Measurements from ENCODE around the gene POLR1H. TPM values are rescaled to one million over a fixed set of nuclear protein-coding genes. Genes with fewer than 3 reads are reported as not detected.

POLR1H gene
- total RNA-seq, 1 experiment from 2014 or later: 33.3 TPM

DNA sequence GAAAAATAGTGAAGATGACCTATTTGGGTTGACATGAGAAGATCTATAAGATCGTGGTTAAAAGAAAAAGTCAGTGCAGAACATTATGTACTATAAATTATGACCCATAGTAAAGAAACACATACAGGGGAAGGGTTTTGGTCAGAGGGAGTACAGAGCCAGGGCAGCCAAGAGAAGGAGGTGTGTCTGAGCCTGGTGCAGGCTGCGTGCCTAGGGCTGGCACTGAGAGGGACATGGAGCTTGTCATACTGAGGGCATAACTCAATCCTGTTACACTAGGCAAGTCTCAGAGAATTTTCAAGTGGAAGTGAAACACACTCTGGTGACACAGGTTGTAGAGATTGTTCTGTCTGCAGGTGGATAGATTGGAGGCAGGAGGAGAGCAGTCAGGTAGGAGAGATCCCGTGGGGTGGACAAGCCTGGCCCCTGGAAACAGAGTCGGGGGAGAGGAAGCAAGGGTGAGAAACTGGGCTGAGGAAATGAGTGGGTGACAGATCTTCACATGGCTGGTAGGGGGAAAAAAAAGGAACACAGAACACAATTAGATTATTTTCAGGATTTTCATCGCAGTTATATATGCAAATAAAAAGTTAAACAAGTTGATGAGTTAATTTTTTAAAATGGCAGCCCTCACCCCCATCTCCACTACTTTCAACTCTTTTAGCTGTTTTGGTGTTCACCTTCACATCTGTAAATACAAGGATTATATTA is 33.0 kb downstream of the POLR1H start:
- Histone ChIP-seq H3F3A (ENCODE audit: insufficient read depth, low read depth) (peaks cover 40% of the 10 kb centered on the region), H3K36me3 (ENCODE audit: low read depth) (no peaks in the 10 kb centered on the region), H3K27me3 (ENCODE audit: insufficient read depth, low read depth) (no peaks in the 10 kb centered on the region), H3K27ac (peak overlapping the region; percentile 93), H3K79me2 (ENCODE audit: low read depth) (no peaks in the 10 kb centered on the region), H4K20me1 (ENCODE audit: insufficient read depth) (no peaks in the 10 kb centered on the region), H3K4me1 (replicated peaks; ENCODE audit: insufficient read depth) (peaks cover 70% of the 10 kb centered on the region), H3K4me2 (no peak overlapping the region), H3K4me3 (no peak overlapping the region), H2AFZ (no peak overlapping the region), H3K9me3 (ENCODE audit: insufficient read depth, low read depth) (no peaks in the 10 kb centered on the region), H3K9me2 (ENCODE audit: insufficient read depth) (no peaks in the 10 kb centered on the region)
- ChIA-PET POLR2A (ENCODE audit: unreplicated experiment) (interaction anchor here (0.6 kb wide), 2 partner anchors 37 to 1434 kb away, joined by 3 read pairs; no protein-coding TSS in a partner anchor), CTCF (no interaction called here)
- intact Hi-C loops (cut with micrococcal nuclease; ENCODE audit: unreplicated experiment): no loop called here
- TF ChIP-seq EZH2 (IDR thresholded peaks at IDR 0.05; ENCODE audit: low read depth): no peak
- TF ChIP-seq, protein P1, sequence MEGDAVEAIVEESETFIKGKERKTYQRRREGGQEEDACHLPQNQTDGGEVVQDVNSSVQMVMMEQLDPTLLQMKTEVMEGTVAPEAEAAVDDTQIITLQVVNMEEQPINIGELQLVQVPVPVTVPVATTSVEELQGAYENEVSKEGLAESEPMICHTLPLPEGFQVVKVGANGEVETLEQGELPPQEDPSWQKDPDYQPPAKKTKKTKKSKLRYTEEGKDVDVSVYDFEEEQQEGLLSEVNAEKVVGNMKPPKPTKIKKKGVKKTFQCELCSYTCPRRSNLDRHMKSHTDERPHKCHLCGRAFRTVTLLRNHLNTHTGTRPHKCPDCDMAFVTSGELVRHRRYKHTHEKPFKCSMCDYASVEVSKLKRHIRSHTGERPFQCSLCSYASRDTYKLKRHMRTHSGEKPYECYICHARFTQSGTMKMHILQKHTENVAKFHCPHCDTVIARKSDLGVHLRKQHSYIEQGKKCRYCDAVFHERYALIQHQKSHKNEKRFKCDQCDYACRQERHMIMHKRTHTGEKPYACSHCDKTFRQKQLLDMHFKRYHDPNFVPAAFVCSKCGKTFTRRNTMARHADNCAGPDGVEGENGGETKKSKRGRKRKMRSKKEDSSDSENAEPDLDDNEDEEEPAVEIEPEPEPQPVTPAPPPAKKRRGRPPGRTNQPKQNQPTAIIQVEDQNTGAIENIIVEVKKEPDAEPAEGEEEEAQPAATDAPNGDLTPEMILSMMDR (conservative IDR thresholded peaks at IDR 0.05): no peak
- DNase-seq: no peak
- no TSS peak for BruUV-seq (replicated peaks)

DNA sequence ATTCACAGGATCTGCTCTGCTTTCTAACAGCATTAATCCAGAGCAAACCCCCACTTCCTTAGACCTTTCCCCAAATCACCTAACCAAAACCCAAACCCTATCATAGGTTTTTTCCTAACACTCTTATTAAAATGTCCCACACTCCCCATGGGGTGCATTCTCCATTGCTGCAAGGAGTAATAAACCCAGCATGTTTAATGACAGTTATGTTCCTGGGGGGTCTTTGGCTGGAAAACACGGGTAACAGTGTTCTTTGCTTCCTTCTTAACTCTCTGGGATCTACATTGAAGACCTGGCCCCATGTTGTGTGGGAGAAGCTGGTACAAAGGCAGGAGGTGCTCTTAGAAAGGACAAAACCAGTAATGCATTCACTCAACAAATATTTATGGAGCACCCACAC is 35.8 kb downstream of the POLR1H start:
- no TSS peak for BruUV-seq (replicated peaks)
- no peak overlapping the region for H3K4me3 ChIP-seq
- no peaks in the 10 kb centered on the region for H3K27me3 ChIP-seq (ENCODE audit: insufficient read depth, low read depth)
- no peaks in the 10 kb centered on the region for H3K79me2 ChIP-seq (ENCODE audit: low read depth)
- TF ChIP-seq EZH2 (IDR thresholded peaks at IDR 0.05; ENCODE audit: low read depth): no peak
- TF ChIP-seq, protein P1 (conservative IDR thresholded peaks at IDR 0.05): no peak
- intact Hi-C loops (cut with micrococcal nuclease; ENCODE audit: unreplicated experiment): no loop called here
- H3K27ac ChIP-seq: peak overlapping the region; percentile 93
- no peaks in the 10 kb centered on the region for H4K20me1 ChIP-seq (ENCODE audit: insufficient read depth)
- no peak for DNase-seq
- POLR2A ChIA-PET (ENCODE audit: unreplicated experiment): interaction anchor here (0.6 kb wide), 1 partner anchor 18 kb away, joined by 4 read pairs; no protein-coding TSS in a partner anchor
- H2AFZ ChIP-seq: no peak overlapping the region
- peaks cover 50% of the 10 kb centered on the region for H3F3A ChIP-seq (ENCODE audit: insufficient read depth, low read depth)
- no peaks in the 10 kb centered on the region for H3K9me2 ChIP-seq (ENCODE audit: insufficient read depth)
- no peaks in the 10 kb centered on the region for H3K36me3 ChIP-seq (ENCODE audit: low read depth)
- peaks cover 83% of the 10 kb centered on the region for H3K4me1 ChIP-seq (replicated peaks; ENCODE audit: insufficient read depth)
- CTCF ChIA-PET: no interaction called here
- H3K4me2 ChIP-seq: peak overlapping the region; percentile 62
- no peaks in the 10 kb centered on the region for H3K9me3 ChIP-seq (ENCODE audit: insufficient read depth, low read depth)

DNA sequence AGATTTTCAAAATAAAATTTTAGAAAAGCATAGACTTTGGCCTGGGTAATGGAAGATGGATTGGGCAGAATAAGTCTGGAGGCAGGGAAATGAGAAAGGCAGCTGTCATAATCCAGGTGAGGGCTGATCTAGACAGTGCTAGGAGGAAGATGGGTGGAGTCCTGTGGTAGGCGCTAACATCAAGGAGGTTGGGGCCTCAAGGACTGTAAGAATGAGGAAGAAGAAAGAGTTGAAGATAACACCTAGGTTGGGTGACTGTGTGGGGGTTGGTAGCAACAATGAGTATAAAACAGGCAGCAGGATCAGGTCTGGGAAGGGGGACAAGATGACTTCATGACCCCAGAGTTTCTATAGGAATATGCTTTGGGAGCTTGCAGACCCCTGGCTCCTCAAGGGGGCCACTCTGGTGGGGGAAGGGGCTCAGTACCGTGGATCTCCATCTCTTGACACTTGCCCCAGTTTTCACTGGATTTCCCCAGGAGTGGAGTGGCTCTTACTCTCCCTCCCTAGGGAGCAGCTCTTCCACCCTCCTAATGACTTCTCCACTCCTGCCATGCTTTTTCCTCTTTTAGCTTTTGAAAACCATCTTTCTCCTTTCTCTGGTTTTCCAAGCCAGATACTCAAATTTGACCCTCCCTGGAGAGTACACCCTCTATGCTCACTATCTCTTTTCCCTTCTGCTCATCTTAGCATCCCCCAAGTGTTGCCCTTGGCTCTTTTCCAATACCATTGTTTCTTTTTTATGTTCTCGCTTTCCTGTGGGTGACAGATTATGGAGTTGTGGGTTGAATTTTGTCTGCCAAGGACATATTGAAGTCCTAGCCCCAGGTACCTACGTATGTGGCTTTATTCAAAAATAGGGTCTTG is 37.1 kb downstream of the POLR1H start:
- BruUV-seq (replicated peaks): no TSS peak
- no peak overlapping the region for H2AFZ ChIP-seq
- peaks cover 47% of the 10 kb centered on the region for H3F3A ChIP-seq (ENCODE audit: insufficient read depth, low read depth)
- H3K4me2 ChIP-seq: peak overlapping the region; percentile 50
- DNase-seq: peak; percentile 46 to 79
- intact Hi-C loops (cut with micrococcal nuclease; ENCODE audit: unreplicated experiment): no loop called here
- POLR2A ChIA-PET (ENCODE audit: unreplicated experiment): no interaction called here
- no peak overlapping the region for H3K27ac ChIP-seq
- no peaks in the 10 kb centered on the region for H3K9me2 ChIP-seq (ENCODE audit: insufficient read depth)
- H3K27me3 ChIP-seq (ENCODE audit: insufficient read depth, low read depth): no peaks in the 10 kb centered on the region
- H3K4me1 ChIP-seq (replicated peaks; ENCODE audit: insufficient read depth): peaks cover 82% of the 10 kb centered on the region
- TF ChIP-seq, protein P1 (conservative IDR thresholded peaks at IDR 0.05): no peak
- no peak for TF ChIP-seq EZH2 (IDR thresholded peaks at IDR 0.05; ENCODE audit: low read depth)
- CTCF ChIA-PET: no interaction called here
- H3K79me2 ChIP-seq (ENCODE audit: low read depth): no peaks in the 10 kb centered on the region
- no peaks in the 10 kb centered on the region for H4K20me1 ChIP-seq (ENCODE audit: insufficient read depth)
- H3K36me3 ChIP-seq (ENCODE audit: low read depth): no peaks in the 10 kb centered on the region
- H3K9me3 ChIP-seq (ENCODE audit: insufficient read depth, low read depth): no peaks in the 10 kb centered on the region
- no peak overlapping the region for H3K4me3 ChIP-seq

Measured in PC-9 (cell line).